H9 (cell line): ENCODE results near the gene KAT6B. TPM values are rescaled to one million over a fixed set of nuclear protein-coding genes. Genes with fewer than 3 reads are reported as not detected.
"Not testable (repeated sequence)": the region's sequence is repeated elsewhere in the genome, so short reads cannot be mapped to it uniquely, and the experiment has no call there.

Experiments
- DNase-seq: peaks from one replicate; pipeline ENCODE4 v3.0.0-alpha.2; 2017
- H2AFZ ChIP-seq: one replicate; pipeline ENCODE4 v1.6.1; 2013; ENCODE audit warnings: mild to moderate bottlenecking, low read length, control low read depth, moderate library complexity
- H2AK5ac ChIP-seq: 2 replicates; pipeline ENCODE4 v1.6.1; 2013; ENCODE audit warnings: low read length, control low read depth, mixed read lengths; ENCODE audit not compliant: insufficient read length
- H2BK120ac ChIP-seq: one replicate; pipeline ENCODE4 v1.6.1; 2013; ENCODE audit warnings: low read depth, mild to moderate bottlenecking, low read length, control low read depth, inconsistent platforms; ENCODE audit not compliant: poor library complexity, severe bottlenecking
- H2BK12ac ChIP-seq: 2 replicates; pipeline ENCODE4 v1.6.1; 2013; ENCODE audit warnings: low read length, control low read depth, mixed read lengths, low read depth; ENCODE audit not compliant: insufficient read length
- H2BK15ac ChIP-seq: 2 replicates; pipeline ENCODE4 v1.6.1; 2013; ENCODE audit warnings: low read depth, low read length, control low read depth
- H2BK20ac ChIP-seq: one replicate; pipeline ENCODE4 v1.6.1; 2013; ENCODE audit warnings: low read depth, mild to moderate bottlenecking, low read length, control low read depth, inconsistent platforms; ENCODE audit not compliant: poor library complexity, severe bottlenecking
- H2BK5ac ChIP-seq: 2 replicates; pipeline ENCODE4 v1.6.1; 2013; ENCODE audit warnings: low read length, control low read depth, mixed read lengths; ENCODE audit not compliant: insufficient read length
- H3K14ac ChIP-seq: 2 replicates; pipeline ENCODE4 v1.6.1; 2013; ENCODE audit warnings: low read length, control low read depth; ENCODE audit not compliant: insufficient read depth
- H3K18ac ChIP-seq: 2 replicates; pipeline ENCODE4 v1.6.1; 2013; ENCODE audit warnings: low read depth, mild to moderate bottlenecking, mixed read lengths, low read length, control low read depth; ENCODE audit not compliant: insufficient read length
- H3K23ac ChIP-seq: 2 replicates; pipeline ENCODE4 v1.6.1; 2013; ENCODE audit warnings: low read length, control low read depth, mixed read lengths, low read depth; ENCODE audit not compliant: insufficient read length
- H3K23me2 ChIP-seq: 2 replicates; pipeline ENCODE4 v1.6.1; 2013; ENCODE audit warnings: low read depth, mild to moderate bottlenecking, mixed read lengths, low read length, control low read depth; ENCODE audit not compliant: insufficient read length, poor library complexity, severe bottlenecking
- H3K27ac ChIP-seq: 2 replicates; pipeline ENCODE4 v1.5.1; 2013; ENCODE audit warnings: low read length, control low read depth, mixed read lengths, low read depth; ENCODE audit not compliant: insufficient read length
- H3K27me3 ChIP-seq: 2 replicates; pipeline ENCODE4 v1.6.1; 2013; ENCODE audit warnings: low read length, control low read depth, inconsistent platforms; ENCODE audit not compliant: insufficient read depth
- H3K4ac ChIP-seq: 2 replicates; pipeline ENCODE4 v1.6.1; 2013; ENCODE audit warnings: low read depth, mild to moderate bottlenecking, control low read depth, inconsistent platforms, low read length, moderate library complexity
- H3K4me1 ChIP-seq: 2 replicates; pipeline ENCODE4 v1.6.1; 2013; ENCODE audit warnings: low read length, control low read depth, inconsistent platforms; ENCODE audit not compliant: insufficient read depth
- H3K4me2 ChIP-seq: 2 replicates; pipeline ENCODE4 v1.6.1; 2013; ENCODE audit warnings: low read length, control low read depth, mixed read lengths; ENCODE audit not compliant: insufficient read length, insufficient read depth
- H3K56ac ChIP-seq: 2 replicates; pipeline ENCODE4 v1.6.1; 2013; ENCODE audit warnings: low read depth, mild to moderate bottlenecking, mixed read lengths, low read length, control low read depth; ENCODE audit not compliant: insufficient read length
- H3K79me1 ChIP-seq: 2 replicates; pipeline ENCODE4 v1.6.1; 2013; ENCODE audit warnings: low read depth, mild to moderate bottlenecking, moderate library complexity, low read length, control low read depth, inconsistent platforms; ENCODE audit not compliant: insufficient read depth, poor library complexity, severe bottlenecking
- H3K79me2 ChIP-seq: 2 replicates; pipeline ENCODE4 v1.6.1; 2013; ENCODE audit warnings: low read length, control low read depth, inconsistent platforms; ENCODE audit not compliant: insufficient read depth
- H3K9ac ChIP-seq: 2 replicates; pipeline ENCODE4 v1.6.1; 2013; ENCODE audit warnings: low read length, control low read depth, mixed read lengths; ENCODE audit not compliant: insufficient read length; ENCODE audit errors: extremely low read depth
- H3K9me3 ChIP-seq: one replicate; pipeline ENCODE4 v1.6.1; 2013; ENCODE audit warnings: low read depth, low read length, inconsistent platforms; ENCODE audit not compliant: control insufficient read depth
- H3T11ph ChIP-seq: one replicate; pipeline ENCODE4 v1.6.1; 2013; ENCODE audit warnings: mild to moderate bottlenecking, low read length, control low read depth, inconsistent platforms
- H4K20me1 ChIP-seq: one replicate; pipeline ENCODE4 v1.6.1; 2013; ENCODE audit not compliant: control insufficient read depth, insufficient read length, insufficient read depth
- H4K5ac ChIP-seq: 2 replicates; pipeline ENCODE4 v1.6.1; 2013; ENCODE audit warnings: low read depth, mild to moderate bottlenecking, mixed read lengths, low read length, control low read depth; ENCODE audit not compliant: insufficient read length
- H4K8ac ChIP-seq: replicated peaks from 2 replicates; pipeline ENCODE4 v1.6.1; 2013; ENCODE audit warnings: low read length, control low read depth, mixed read lengths, low read depth; ENCODE audit not compliant: insufficient read length
- H4K91ac ChIP-seq: 2 replicates; pipeline ENCODE4 v1.6.1; 2013; ENCODE audit warnings: low read depth, mild to moderate bottlenecking, moderate library complexity, mixed read lengths, low read length, control low read depth; ENCODE audit not compliant: insufficient read length
- H3K27ac Mint-ChIP-seq, 3 experiments: 2 replicates in 2 of 3; 3 replicates in 1 of 3; pipeline ENCODE4 v1.8.0; 2020 to 2021; ENCODE audit warnings: mixed read lengths in 3 of 3, mild to moderate bottlenecking in 1 of 3, moderate library complexity in 1 of 3
- H3K27me3 Mint-ChIP-seq: 2 replicates; pipeline ENCODE4 v1.8.0; 2021; ENCODE audit warnings: low read depth, mild to moderate bottlenecking, moderate library complexity, mixed read lengths
- H3K36me3 Mint-ChIP-seq, 3 experiments: 2 replicates in 2 of 3; 3 replicates in 1 of 3; pipeline ENCODE4 v1.8.0; 2020 to 2021; ENCODE audit warnings: low read depth in 3 of 3, mixed read lengths in 3 of 3; ENCODE audit not compliant: insufficient read depth in 1 of 3
- H3K4me1 Mint-ChIP-seq, 2 experiments: 2 replicates each; pipeline ENCODE4 v1.8.0; 2020; ENCODE audit warnings: mixed read lengths in 2 of 2
- H3K4me3 Mint-ChIP-seq, 2 experiments: 2 replicates in 1 of 2; 3 replicates in 1 of 2; pipeline ENCODE4 v1.8.0; 2020 to 2021; ENCODE audit warnings: mild to moderate bottlenecking in 2 of 2, mixed read lengths in 2 of 2, moderate library complexity in 1 of 2
- H3K9me3 Mint-ChIP-seq, 2 experiments: 2 replicates in 1 of 2; 3 replicates in 1 of 2; pipeline ENCODE4 v1.8.0; 2020; ENCODE audit warnings: mild to moderate bottlenecking in 2 of 2, mixed read lengths in 2 of 2, moderate library complexity in 1 of 2
- CTCF ChIP-seq: fragments of 200-600 bp; sonication (generic); conservative IDR thresholded peaks from 3 replicates; pipeline ENCODE4 v1.8.0; 2021; ENCODE audit warnings: antibody characterized with exemption, mild to moderate bottlenecking
- WGBS: extraction: QIAGEN DNeasy Blood & Tissue Kit; methylation state at CpG from one replicate; pipeline ENCODE4 v1.1.7; 2013; ENCODE audit warnings: missing lambda C conversion rate, low lambda C conversion rate, mixed read lengths; ENCODE audit not compliant: insufficient read length; ENCODE audit errors: extremely low coverage; 5-methylcytosine and 5-hydroxymethylcytosine counted together
- total RNA-seq: library from RNA; stranded (reverse); gene quantifications from 2 replicates; pipeline ENCODE4 v1.2.1, GENCODE V29; 2021

Gene KAT6B
- total RNA-seq, 1 experiment from 2014 or later, result 34.2 TPM

GRCh38 chr10:74778436-74779094 is 47.8 kb upstream of the KAT6B start:
- no CpG with 5 or more reads among the region's 12 CpGs for WGBS
- H3K36me3 Mint-ChIP-seq, result peaks cover 12 to 27% (median 21%) of the 10 kb centered on the region in 3 experiments; a peak in 6 of 7 replicates
- no peak overlapping the region for H3K4me3 Mint-ChIP-seq

GRCh38 chr10:74781870-74782269 is 44.5 kb upstream of the KAT6B start:
- H3K56ac ChIP-seq, H4K91ac ChIP-seq, H2BK5ac ChIP-seq, H3K4ac ChIP-seq, H2BK20ac ChIP-seq, H3K27ac Mint-ChIP-seq, H3K4me1 ChIP-seq, H3K18ac ChIP-seq, H2BK120ac ChIP-seq, H2BK12ac ChIP-seq, H3K27me3 Mint-ChIP-seq, H3K79me1 ChIP-seq, H3K4me3 Mint-ChIP-seq, H4K20me1 ChIP-seq, H3K23me2 ChIP-seq, H3K27ac ChIP-seq, H3K23ac ChIP-seq, H3K14ac ChIP-seq, DNase-seq, H3K9me3 ChIP-seq, H4K8ac ChIP-seq, H3K9ac ChIP-seq, H2AK5ac ChIP-seq, H3K4me2 ChIP-seq, H2BK15ac ChIP-seq, H3K79me2 ChIP-seq, H3T11ph ChIP-seq, H3K27me3 ChIP-seq, H4K5ac ChIP-seq: not testable (repeated sequence)
- Mint-ChIP-seq H3K4me1 (peaks cover 14 to 26% of the 10 kb centered on the region in 2 experiments), H3K36me3 (peaks cover 6 to 17% (median 10%) of the 10 kb centered on the region in 3 experiments; a peak in 5 of 7 replicates), H3K9me3 (peaks cover 17 to 18% of the 10 kb centered on the region in 2 experiments)
- WGBS, result no CpG with 5 or more reads among the region's 4 CpGs
- peak overlapping the region; percentile 32 for H2AFZ ChIP-seq

More at GRCh38 chr10:74778436-74779094, 47.8 kb upstream of the KAT6B start:
- Histone ChIP-seq H4K91ac (no peak overlapping the region), H2AFZ (no peak overlapping the region), H2BK12ac (no peak overlapping the region), H3K18ac (no peak overlapping the region), H4K8ac (no peak overlapping the region), H3K4me1 (peaks cover under 1% of the 10 kb centered on the region; the same call in 1 of the 2 replicates), H3K9ac (no peak overlapping the region), H3K23me2 (no peaks in the 10 kb centered on the region), H2BK120ac (no peak overlapping the region), H3K27ac (no peak overlapping the region), H3K9me3 (no peaks in the 10 kb centered on the region), H4K5ac (no peak overlapping the region), H3K79me1 (no peaks in the 10 kb centered on the region), H3K4ac (no peak overlapping the region), H3K27me3 (no peaks in the 10 kb centered on the region), H2BK15ac (no peak overlapping the region), H3K23ac (no peak overlapping the region), H2BK5ac (no peak overlapping the region), H3T11ph (no peak overlapping the region), H3K14ac (no peak overlapping the region), H4K20me1 (no peaks in the 10 kb centered on the region), H3K79me2 (no peaks in the 10 kb centered on the region), H3K56ac (no peak overlapping the region), H2BK20ac (no peak overlapping the region), H3K4me2 (no peak overlapping the region), H2AK5ac (no peak overlapping the region)
- no peak for TF ChIP-seq CTCF
- H3K9me3 Mint-ChIP-seq, result peaks cover 30 to 37% of the 10 kb centered on the region in 2 experiments
- H3K4me1 Mint-ChIP-seq, result peaks cover 4 to 12% of the 10 kb centered on the region in 2 experiments
- no peak for DNase-seq
- H3K27me3 Mint-ChIP-seq, result no peaks in the 10 kb centered on the region
- H3K27ac Mint-ChIP-seq, result no peak overlapping the region
